GM21737 (cell line): Measurements from ENCODE around the gene ORM1.
A peak's percentile ranks its signal among the peaks of the same experiment; 100 is the strongest.

Experiments used
- ATAC-seq: cut with Tn5 transposase; IDR thresholded peaks from one replicate; pipeline ENCODE4 v1.9.1; 2021; ENCODE audit warnings: mild to moderate bottlenecking, moderate library complexity; ENCODE audit not compliant: unreplicated experiment

ORM1 gene

DNA sequence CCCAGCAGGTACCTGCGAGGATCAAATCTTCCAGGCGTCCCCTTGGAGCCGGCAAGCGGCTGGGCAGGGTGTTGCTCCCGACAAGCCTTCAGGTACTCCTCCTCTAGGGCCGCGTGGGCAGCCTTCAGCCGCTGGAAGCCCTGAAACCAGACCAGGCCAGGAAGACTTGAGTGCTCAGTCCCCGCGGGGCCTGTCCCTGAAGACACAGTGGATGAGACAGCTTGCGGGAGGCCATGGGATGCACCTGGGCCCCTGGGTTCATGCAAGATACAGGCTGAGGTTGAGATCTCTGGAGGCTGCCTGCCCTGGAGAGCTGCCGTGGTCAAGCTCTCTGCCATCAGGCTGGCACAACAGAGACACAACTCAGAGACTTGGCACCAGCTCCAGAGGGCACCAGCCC lies 39.5 kb downstream of the ORM1 start:
- ATAC-seq = no peak

- ATAC-seq = no peak
Observed at GRCh38 chr9:114363424-114363823, 40.5 kb downstream of the ORM1 start.

GRCh38 chr9:114364134-114365041 lies 41.5 kb downstream of the ORM1 start:
- ATAC-seq = no peak

DNA sequence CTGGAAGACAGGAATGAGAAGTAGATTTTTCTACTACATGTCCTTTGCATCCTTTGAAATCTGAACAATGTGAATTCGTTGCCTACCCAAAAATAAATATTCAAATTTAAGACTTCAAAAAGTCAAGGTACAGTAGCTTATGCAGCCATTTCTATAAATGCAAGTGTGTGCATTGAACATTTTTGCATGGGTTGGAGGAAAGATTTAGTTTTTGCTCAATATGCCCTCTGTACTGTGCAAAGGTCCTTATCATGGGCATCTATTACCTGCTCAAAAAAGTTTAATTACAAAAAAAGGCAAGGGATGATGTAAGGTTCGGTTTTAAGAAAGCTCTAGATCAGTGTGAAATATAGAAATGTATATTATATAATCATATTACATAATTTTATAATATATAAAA lies 42.3 kb downstream of the ORM1 start:
- no peak for ATAC-seq

GRCh38 chr9:114366334-114367128 lies 43.6 kb downstream of the ORM1 start:
- peak; percentile 39 for ATAC-seq

- ATAC-seq = no peak
Observed at GRCh38 chr9:114367366-114367765, 44.5 kb downstream of the ORM1 start.

DNA sequence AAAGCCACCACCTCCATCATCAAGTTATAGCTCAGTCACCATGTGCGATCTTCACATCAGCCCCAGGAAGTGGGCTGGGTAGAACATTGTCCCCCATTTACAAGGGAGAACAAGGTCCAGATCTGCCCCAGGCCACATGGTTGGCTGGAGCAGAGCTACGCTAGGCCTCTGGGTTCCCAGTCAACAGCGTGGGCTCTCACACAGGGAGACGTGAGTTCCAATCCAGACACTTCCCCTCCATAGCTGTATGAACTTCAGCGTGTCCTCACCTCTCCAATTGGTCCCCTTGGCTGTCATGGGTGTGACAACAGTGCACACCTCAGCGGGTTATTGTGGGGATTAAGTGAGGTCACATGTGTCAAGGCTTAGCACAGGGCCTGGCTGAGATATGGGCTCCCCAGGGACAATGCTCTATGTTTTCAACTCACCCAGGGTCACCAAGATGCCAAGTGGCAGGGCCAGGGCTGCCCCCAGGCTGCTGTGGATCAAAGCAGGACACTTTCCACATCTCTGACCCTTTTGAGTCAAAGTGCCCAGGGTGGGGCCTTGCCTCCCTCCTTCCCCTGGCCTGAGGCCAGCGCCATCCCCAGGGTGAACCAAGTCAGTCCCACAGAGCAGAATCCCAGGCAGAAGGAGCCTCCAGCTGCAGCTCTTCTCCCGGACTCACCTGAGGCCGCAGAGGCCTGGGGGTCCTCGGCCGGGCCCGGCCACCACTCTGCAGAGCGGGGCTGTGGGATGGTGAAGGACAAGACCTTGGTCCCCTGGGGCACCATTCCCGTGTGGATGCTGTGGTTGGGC lies 45.1 kb downstream of the ORM1 start:
- ATAC-seq = no peak

GRCh38 chr9:114369216-114370130 lies 46.6 kb downstream of the ORM1 start:
- no peak for ATAC-seq

DNA sequence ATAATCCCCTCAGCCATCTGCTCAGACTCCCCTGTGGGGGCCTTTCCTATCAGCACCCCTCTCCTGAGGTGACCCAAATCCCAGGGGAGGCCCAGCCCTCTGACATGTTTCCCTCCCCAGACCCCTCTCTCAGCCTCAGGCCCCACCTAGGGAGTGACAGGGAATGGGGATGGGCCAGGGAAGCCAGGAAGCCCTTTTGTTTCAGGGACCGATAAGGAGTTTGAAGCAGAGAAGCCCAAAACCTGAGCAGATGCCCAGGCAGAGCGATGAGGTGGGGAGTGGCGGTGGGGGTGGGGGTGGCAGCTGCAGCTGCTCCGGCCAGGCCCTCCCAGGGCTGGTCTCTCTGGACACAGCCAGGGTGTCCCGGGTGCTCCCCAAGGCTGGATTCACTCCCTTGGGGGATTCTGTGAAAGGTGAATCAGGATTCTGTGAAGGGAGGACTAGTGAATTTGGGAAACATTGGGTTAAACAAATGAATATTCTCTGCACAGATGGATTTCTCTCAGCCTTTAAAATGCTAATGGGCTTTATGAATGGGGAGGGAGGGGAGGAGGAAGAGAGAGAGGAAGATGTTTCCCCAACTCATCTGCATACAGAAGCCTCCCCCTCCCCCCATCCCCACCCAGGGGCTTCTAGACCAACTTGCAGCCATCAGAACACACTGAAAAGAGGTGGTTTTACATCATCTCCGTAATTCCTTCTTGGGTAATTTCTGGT lies 47.5 kb downstream of the ORM1 start:
- ATAC-seq = no peak

DNA sequence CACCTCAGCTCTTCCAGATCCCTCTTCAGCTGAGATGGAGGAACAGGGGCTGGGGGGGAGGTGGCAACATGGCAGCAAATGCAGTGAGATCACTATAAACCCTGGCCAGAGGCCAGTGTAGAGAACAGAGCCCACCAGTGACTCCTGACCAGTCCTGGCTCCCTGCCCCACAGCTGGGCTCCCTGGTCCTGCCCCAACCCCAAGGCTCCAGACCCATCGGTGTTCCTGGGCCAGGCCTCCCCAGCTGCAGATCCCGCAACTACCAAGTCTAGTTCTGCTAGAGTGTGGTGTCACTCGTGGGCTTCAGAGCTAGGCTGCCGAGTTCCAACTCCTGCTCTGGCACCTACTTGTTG lies 48.0 kb downstream of the ORM1 start:
- no peak for ATAC-seq

DNA sequence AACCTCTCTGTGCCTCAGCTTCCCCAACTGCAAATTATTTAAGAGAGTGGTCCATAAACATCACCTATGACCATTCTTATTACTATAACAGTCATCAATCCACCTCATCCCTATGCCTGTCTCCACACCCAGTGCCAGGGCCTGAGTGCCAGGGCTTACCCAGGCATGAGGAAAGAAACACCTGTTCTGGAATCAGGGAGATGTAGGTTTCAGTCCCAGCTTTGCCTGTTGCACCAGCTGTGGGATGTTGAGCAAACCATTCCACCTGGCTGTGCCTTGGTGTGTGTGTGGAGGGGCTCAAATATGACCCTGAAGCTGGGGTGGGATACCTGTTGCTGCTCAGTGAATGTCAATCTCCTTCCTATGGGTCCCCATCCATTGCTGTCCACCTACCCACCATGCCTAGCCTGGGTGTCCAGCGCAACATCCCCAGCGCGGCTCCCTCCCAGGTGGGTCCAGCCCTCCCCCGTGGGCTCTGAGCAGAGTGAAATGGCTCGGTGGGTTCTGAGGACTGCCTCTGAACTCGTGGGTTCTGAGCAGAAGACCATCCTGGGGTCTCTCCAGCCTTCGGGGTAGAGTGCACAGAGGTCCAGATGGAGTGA lies 48.5 kb downstream of the ORM1 start:
- no peak for ATAC-seq

- peak; percentile 33 for ATAC-seq
Observed at GRCh38 chr9:114371973-114372917, 49.3 kb downstream of the ORM1 start.

- peak; percentile 91 for ATAC-seq
Observed at GRCh38 chr9:114372921-114373448, 50.1 kb downstream of the ORM1 start.

DNA sequence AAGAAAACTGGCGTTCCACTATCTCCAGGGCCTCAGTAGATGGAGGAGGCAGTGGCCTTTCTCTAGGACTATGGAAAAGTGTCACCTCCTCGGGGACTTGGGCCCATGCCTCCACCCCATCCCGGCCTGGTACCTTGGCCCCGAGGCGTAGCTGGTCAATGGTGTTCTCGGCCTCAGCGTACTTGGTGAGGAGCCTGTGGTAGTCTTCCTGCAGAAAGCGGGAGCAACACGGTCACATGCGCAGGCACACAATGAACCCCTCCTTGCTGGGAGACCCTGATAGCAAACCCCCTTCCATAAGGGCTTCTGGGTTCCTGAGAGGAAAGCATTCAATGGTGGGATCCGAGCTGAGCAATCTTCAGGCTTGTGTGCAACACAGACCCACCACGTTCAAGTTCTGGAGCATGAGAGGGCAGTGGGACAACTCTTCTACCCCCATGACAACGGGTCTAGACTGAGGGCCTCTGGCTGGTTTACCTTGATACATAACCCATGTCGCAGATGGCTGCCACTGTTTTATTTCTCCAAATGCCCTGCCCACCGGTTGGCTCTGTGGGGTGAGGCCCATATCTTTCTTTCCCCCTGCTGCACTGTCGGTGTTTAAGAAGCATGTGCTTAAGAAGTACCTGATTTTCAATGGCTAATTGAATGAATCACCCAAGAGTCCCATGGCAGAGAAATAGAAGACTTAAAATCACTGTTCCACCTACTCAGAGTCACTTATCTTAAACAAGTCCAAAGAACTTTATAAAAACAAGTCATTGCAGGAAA lies 51.2 kb downstream of the ORM1 start:
- no peak for ATAC-seq

DNA sequence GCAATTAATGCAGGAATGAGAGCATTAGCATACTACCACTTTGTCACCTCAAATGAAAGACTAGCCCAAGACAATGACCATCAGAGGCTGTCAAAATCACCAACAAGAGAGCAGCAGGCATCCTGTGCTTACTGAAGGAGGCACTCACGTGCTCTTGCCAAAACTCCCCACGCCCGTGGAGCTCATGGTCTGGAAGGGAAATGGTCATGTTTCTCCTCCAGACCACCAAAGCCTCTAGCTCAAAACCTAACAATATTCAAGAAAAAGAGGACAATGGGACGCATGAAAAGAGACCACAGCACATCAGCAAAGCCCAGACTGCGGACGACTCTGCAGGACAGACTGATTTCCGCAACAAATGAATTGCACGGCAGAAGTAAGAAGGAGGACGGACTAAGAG lies 52.0 kb downstream of the ORM1 start:
- ATAC-seq = no peak

GRCh38 chr9:114375386-114376175 lies 52.7 kb downstream of the ORM1 start:
- no peak for ATAC-seq
